HL-60 (cell line): ENCODE measurements around the gene COL23A1.

Experiments used
- GABPA ChIP-seq: IDR thresholded peaks from 2 replicates; pipeline ENCODE4 v1.6.1; 2012; ENCODE audit warnings: low read depth
- POLR2AphosphoS5 ChIP-seq: IDR thresholded peaks from 2 replicates; pipeline ENCODE4 v1.6.1; 2012; ENCODE audit warnings: low read depth
- SPI1 ChIP-seq: IDR thresholded peaks from 2 replicates; pipeline ENCODE4 v1.6.1; 2012; ENCODE audit warnings: low read depth, mild to moderate bottlenecking, borderline replicate concordance
- TF ChIP-seq, protein P1 (sequence below): IDR thresholded peaks from one replicate; pipeline ENCODE4 v1.5.1; 2011; ENCODE audit warnings: low read length, control low read depth, inconsistent platforms; ENCODE audit not compliant: insufficient read depth
- TF ChIP-seq, protein P2 (sequence below): IDR thresholded peaks from 2 replicates; pipeline ENCODE4 v1.6.1; 2012; ENCODE audit warnings: low read depth; ENCODE audit not compliant: insufficient replicate concordance

DNA sequence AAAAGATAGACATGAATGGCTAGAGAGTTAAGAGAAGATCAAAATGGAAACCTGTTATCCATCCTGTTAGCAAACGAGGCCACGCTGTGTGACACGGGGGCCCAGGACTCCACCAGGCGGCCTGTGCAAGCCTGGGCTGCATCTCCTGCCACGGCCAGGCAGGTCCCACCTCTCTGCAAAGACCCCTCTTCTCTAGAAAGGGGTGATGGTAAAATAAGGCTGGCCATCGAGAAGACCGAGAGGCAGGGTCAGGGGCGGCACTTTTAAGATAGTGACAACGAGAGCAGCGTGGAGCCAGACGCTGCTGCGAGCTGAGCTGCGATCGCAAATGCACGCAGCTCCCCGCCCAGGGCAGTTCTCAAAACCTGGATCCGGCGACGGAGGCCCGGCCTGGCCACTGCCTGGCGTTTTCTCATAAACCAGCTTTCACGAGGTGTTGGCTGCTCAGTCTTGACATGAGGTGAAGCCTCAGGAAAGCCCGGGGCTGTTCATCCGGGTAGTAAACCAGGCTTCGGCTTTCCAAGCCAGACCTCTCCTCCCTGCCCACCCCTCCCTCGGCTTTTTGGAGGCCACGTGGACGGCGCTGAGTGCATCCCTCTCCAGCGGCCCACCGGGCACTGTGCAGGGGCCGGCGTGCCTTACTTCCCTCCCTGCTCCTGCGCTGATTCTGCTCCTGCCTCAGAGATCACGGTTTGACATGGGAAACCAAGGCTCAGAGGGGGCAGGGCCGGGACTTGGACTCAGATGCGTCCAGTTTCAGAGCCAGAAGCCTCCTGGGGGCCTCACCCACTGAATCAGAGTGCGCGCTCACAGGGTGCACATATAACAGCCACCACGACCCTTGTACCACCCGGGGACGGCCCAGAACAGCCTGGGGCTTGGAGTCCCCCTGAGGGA, 206.0 kb downstream of the COL23A1 start:
- no peak for TF ChIP-seq POLR2AphosphoS5
- TF ChIP-seq, protein P1, sequence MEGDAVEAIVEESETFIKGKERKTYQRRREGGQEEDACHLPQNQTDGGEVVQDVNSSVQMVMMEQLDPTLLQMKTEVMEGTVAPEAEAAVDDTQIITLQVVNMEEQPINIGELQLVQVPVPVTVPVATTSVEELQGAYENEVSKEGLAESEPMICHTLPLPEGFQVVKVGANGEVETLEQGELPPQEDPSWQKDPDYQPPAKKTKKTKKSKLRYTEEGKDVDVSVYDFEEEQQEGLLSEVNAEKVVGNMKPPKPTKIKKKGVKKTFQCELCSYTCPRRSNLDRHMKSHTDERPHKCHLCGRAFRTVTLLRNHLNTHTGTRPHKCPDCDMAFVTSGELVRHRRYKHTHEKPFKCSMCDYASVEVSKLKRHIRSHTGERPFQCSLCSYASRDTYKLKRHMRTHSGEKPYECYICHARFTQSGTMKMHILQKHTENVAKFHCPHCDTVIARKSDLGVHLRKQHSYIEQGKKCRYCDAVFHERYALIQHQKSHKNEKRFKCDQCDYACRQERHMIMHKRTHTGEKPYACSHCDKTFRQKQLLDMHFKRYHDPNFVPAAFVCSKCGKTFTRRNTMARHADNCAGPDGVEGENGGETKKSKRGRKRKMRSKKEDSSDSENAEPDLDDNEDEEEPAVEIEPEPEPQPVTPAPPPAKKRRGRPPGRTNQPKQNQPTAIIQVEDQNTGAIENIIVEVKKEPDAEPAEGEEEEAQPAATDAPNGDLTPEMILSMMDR = no peak
- TF ChIP-seq GABPA = no peak
- TF ChIP-seq, protein P2, sequence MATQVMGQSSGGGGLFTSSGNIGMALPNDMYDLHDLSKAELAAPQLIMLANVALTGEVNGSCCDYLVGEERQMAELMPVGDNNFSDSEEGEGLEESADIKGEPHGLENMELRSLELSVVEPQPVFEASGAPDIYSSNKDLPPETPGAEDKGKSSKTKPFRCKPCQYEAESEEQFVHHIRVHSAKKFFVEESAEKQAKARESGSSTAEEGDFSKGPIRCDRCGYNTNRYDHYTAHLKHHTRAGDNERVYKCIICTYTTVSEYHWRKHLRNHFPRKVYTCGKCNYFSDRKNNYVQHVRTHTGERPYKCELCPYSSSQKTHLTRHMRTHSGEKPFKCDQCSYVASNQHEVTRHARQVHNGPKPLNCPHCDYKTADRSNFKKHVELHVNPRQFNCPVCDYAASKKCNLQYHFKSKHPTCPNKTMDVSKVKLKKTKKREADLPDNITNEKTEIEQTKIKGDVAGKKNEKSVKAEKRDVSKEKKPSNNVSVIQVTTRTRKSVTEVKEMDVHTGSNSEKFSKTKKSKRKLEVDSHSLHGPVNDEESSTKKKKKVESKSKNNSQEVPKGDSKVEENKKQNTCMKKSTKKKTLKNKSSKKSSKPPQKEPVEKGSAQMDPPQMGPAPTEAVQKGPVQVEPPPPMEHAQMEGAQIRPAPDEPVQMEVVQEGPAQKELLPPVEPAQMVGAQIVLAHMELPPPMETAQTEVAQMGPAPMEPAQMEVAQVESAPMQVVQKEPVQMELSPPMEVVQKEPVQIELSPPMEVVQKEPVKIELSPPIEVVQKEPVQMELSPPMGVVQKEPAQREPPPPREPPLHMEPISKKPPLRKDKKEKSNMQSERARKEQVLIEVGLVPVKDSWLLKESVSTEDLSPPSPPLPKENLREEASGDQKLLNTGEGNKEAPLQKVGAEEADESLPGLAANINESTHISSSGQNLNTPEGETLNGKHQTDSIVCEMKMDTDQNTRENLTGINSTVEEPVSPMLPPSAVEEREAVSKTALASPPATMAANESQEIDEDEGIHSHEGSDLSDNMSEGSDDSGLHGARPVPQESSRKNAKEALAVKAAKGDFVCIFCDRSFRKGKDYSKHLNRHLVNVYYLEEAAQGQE = no peak
- TF ChIP-seq SPI1 = no peak
